Parathyroid adenoma (tissue), 2 donors: Measurements from ENCODE around the gene CCDC195.

Experiments used
- H2AFZ ChIP-seq: fragments of 300-600 bp; sonication (generic); one replicate; pipeline ENCODE4 v1.7.0; 2017; ENCODE audit warnings: antibody characterized with exemption, mild to moderate bottlenecking
- H3K27ac ChIP-seq: fragments of 300-600 bp; sonication (generic); one replicate; pipeline ENCODE4 v1.7.0; 2017
- H3K27me3 ChIP-seq: fragments of 300-600 bp; sonication (generic); one replicate; pipeline ENCODE4 v1.7.0; 2017; ENCODE audit warnings: low read length; ENCODE audit not compliant: control insufficient read depth, insufficient read depth
- H3K36me3 ChIP-seq: fragments of 300-600 bp; sonication (generic); one replicate; pipeline ENCODE4 v1.7.0; 2017; ENCODE audit warnings: low read length; ENCODE audit not compliant: control insufficient read depth, insufficient read depth
- H3K4me1 ChIP-seq: fragments of 300-600 bp; sonication (generic); one replicate; pipeline ENCODE4 v1.7.0; 2017; ENCODE audit warnings: control low read depth
- H3K4me2 ChIP-seq: fragments of 300-600 bp; sonication (generic); one replicate; pipeline ENCODE4 v1.7.0; 2017; ENCODE audit warnings: low read length
- H3K4me3 ChIP-seq: fragments of 300-600 bp; sonication (generic); one replicate; pipeline ENCODE4 v1.7.0; 2017; ENCODE audit warnings: low read depth, low read length
- H3K79me2 ChIP-seq: fragments of 300-600 bp; sonication (generic); one replicate; pipeline ENCODE4 v1.7.0; 2017; ENCODE audit warnings: control low read depth
- H3K9ac ChIP-seq: fragments of 300-600 bp; sonication (generic); one replicate; pipeline ENCODE4 v1.7.0; 2017; ENCODE audit warnings: mild to moderate bottlenecking
- H3K9me3 ChIP-seq: fragments of 300-600 bp; sonication (generic); one replicate; pipeline ENCODE4 v1.7.0; 2017; ENCODE audit warnings: low read length; ENCODE audit not compliant: control insufficient read depth
- TF ChIP-seq, protein P1 (sequence below): fragments of 300-600 bp; sonication (generic); IDR thresholded peaks from one replicate; pipeline ENCODE4 v1.7.0; 2017; ENCODE audit warnings: antibody characterized with exemption, mild to moderate bottlenecking
- donor health status: primary hyperparathyroidism.

Gene CCDC195

DNA sequence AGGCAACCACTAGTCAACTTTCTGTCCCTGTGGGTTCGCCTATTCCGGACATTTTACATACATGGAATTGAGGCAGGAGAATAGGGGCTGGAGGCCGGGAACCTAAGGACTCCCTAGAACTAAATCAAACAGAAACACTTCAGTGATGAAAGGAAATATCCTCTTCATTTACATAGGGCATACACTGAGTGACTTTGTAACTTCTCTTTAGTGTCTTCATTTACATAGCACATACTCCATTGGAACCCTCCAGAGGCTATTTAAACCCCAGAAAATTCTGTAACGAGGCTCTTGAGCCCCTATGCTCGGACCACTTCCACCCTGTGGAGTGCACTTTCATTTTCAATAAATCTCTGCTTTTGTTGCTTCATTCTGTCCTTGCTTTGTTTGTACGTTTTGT is 56.5 kb downstream of the CCDC195 start:
- no peaks in the 10 kb centered on the region for H3K36me3 ChIP-seq
- TF ChIP-seq, protein P1, sequence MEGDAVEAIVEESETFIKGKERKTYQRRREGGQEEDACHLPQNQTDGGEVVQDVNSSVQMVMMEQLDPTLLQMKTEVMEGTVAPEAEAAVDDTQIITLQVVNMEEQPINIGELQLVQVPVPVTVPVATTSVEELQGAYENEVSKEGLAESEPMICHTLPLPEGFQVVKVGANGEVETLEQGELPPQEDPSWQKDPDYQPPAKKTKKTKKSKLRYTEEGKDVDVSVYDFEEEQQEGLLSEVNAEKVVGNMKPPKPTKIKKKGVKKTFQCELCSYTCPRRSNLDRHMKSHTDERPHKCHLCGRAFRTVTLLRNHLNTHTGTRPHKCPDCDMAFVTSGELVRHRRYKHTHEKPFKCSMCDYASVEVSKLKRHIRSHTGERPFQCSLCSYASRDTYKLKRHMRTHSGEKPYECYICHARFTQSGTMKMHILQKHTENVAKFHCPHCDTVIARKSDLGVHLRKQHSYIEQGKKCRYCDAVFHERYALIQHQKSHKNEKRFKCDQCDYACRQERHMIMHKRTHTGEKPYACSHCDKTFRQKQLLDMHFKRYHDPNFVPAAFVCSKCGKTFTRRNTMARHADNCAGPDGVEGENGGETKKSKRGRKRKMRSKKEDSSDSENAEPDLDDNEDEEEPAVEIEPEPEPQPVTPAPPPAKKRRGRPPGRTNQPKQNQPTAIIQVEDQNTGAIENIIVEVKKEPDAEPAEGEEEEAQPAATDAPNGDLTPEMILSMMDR: no peak
- H3K4me1 ChIP-seq: no peaks in the 10 kb centered on the region
- H3K9ac ChIP-seq: no peak overlapping the region
- no peak overlapping the region for H3K4me3 ChIP-seq
- H3K79me2 ChIP-seq: no peaks in the 10 kb centered on the region
- no peaks in the 10 kb centered on the region for H3K27me3 ChIP-seq
- H3K9me3 ChIP-seq: no peaks in the 10 kb centered on the region
- H2AFZ ChIP-seq: no peak overlapping the region
- H3K4me2 ChIP-seq: no peak overlapping the region
- no peak overlapping the region for H3K27ac ChIP-seq

DNA sequence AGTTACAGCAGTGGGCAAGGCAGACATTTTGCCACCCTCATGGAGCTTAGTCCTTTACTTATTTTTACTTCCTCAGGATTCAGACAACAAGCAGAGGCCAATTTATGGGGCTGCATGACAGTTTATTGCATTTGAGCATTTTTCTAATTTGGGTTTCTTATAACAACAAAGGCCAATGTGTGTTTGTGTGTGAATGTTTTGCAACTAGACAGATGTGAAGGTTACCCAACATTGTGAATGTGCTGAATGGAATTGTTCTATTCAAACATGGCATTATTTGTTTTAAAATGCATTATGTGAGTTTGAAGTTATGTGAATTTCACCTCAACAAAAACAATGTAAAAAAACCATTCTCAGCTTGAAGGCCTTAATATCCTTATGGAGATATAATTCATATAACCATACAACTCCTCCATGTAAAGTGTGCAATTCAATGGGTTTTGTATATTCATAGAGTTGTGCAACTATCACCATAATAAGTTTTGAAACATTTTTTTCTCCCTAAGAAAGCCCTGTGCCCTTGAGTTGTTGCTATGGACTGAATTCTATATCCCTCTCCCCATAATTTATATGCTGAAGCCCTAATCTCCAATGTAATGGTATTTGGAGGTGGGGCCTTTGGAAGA is 57.3 kb downstream of the CCDC195 start:
- Histone ChIP-seq H3K4me3 (no peak overlapping the region), H3K4me1 (no peaks in the 10 kb centered on the region), H3K27me3 (no peaks in the 10 kb centered on the region), H3K79me2 (no peaks in the 10 kb centered on the region), H3K36me3 (no peaks in the 10 kb centered on the region), H3K27ac (no peak overlapping the region), H3K9me3 (no peaks in the 10 kb centered on the region), H2AFZ (no peak overlapping the region), H3K4me2 (no peak overlapping the region), H3K9ac (no peak overlapping the region)
- TF ChIP-seq, protein P1: no peak

DNA sequence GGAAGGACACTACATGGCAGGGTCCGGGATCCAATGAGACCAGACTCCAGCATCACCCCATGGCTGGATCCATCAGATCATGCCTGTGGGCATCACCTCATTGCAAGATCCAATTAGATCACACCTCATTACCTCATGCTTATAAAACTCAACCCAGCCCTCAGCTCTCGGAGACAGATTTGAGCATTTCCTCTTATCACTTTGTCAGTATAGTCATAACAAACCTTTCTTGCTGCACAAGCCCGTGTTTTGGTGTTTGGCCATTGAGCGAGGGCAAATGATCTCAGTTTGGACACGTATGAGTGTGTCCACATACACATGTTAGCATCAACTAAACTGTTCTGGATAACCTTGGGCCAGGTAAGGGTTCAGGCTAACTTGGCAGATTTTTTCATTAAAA is 58.8 kb downstream of the CCDC195 start:
- TF ChIP-seq, protein P1: no peak
- H2AFZ ChIP-seq: no peak overlapping the region
- no peaks in the 10 kb centered on the region for H3K27me3 ChIP-seq
- H3K79me2 ChIP-seq: no peaks in the 10 kb centered on the region
- no peak overlapping the region for H3K4me2 ChIP-seq
- no peak overlapping the region for H3K4me3 ChIP-seq
- no peaks in the 10 kb centered on the region for H3K36me3 ChIP-seq
- no peak overlapping the region for H3K9ac ChIP-seq
- H3K27ac ChIP-seq: no peak overlapping the region
- H3K9me3 ChIP-seq: no peaks in the 10 kb centered on the region
- no peaks in the 10 kb centered on the region for H3K4me1 ChIP-seq

DNA sequence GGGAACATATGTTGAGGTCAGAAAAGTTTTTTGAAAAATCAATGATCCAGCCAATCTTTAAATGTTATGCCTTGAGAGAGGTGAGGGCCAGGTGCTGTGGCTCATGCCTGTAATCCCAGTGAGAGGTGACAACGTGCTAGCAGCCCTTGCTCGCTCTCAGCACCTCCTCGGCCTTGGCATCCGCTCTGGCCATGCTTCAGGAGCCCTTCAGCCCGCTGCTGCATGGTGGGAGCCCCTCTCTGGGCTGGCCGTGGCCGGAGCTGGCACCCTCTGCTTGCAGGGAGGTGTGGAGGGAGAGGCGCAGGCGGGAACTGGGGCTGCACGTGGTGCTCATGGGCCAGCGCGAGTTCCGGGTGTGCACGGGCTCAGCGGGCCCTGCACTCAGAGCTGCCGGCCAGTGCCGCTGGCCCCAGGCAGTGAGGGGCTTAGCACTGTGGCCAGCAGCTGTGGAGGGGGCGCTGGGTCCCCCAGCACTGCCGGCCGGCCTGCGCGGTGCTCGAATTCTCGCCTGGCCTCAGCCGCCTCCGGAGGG is 61.1 kb downstream of the CCDC195 start:
- H3K9ac ChIP-seq: no peak overlapping the region
- H3K4me1 ChIP-seq: no peaks in the 10 kb centered on the region
- H3K36me3 ChIP-seq: no peaks in the 10 kb centered on the region
- H3K79me2 ChIP-seq: no peaks in the 10 kb centered on the region
- H3K27ac ChIP-seq: no peak overlapping the region
- H3K27me3 ChIP-seq: no peaks in the 10 kb centered on the region
- no peak overlapping the region for H2AFZ ChIP-seq
- no peaks in the 10 kb centered on the region for H3K9me3 ChIP-seq
- H3K4me2 ChIP-seq: no peak overlapping the region
- TF ChIP-seq, protein P1: no peak
- no peak overlapping the region for H3K4me3 ChIP-seq
